ENCODE results near the gene MAD1L1.

Gene MAD1L1

DNA sequence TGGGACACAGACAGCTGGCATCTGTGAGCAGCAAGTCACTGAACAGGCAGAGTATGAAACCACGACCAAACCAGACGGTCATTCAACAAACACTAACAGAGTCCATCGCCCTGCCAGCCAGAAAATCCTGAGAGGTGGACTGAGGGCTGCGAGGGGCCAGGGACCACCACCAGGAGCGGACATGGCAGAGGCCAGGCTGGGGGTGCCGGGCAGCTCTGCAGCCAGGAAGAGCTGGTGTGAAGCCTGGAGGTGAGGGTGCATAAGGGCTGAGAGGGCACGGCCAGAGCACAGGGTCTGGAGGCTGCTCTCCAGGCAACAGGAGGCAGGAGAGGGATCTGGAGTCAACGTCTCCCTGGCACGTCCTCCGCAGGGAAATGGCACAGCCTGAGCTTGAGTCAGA, 15.5 kb downstream of the MAD1L1 start:
- no peak for DNase-seq

DNA sequence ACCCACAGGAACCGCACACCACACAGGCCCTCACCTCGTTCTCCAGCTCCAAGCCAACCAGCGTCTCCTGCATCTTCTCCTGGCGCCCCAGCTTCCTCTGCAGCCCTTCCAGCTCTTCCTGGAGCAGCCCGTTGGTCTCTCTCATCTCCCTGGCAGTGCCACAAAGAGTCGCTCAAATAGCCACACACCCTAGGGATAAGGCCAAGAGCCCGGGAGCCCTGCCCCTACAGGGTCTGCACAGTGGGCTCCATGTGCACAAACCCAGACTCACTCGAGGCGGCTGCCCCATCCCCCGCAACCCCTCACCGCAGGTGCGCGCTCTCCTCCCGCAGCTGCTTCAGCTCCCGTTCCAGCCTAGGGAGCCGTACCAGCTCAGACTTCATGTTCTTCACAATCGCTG, 16.9 kb downstream of the MAD1L1 start:
- no peak for DNase-seq

GRCh38 chr7:2214636-2215035, 18.1 kb downstream of the MAD1L1 start:
- DNase-seq: no peak

DNA sequence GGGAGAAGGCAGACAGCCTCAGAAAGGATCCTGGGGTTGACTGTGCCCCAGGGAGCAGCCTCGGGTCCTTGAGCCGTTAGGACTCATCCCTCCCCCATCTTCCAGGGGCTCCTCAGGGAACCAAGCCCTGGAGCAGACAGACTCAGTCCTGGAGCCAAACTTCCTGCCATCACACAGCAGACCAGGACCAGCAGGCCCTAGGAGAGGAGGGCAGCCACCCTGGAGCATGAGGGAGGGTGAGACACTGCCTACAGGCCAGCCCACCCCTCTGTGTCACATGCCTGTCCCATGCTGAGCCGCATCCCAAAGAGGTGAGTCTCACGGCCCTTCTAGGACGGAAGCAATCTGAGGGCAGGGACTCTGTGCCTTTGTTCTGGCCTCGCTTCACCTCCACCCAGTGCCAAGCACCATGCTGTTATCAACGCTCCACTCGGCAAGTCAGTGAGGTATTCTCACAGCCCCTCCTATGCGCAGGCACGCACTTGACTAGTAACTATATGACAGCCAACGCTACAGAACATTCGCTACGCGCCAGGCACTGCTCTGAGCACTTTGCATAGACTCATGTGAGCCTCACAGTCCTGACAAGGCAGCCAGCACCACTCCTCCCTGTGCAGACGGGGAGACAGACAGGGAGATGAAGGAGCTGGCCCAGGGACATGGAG, 19.1 kb downstream of the MAD1L1 start:
- no peak for DNase-seq

DNA sequence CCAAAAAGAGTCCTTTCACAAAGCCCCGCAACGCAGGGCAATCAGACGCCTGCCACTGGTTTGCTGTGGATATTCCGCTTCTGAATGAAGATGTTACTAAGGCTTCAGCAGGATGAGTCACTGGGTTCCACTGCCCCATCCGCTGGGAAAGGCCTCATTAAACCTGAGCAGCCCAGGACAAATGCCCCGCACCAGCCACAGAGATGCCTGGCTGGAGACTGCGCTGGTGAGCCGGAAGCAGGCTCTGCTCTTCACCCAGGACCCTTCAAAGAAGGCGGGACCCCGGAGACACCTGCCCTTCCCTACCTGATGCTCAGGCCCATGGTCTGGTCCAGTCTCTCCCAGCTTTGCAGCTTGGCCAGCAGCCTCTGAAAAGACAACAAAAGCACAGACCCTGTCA, 19.8 kb downstream of the MAD1L1 start:
- no peak for DNase-seq

DNA sequence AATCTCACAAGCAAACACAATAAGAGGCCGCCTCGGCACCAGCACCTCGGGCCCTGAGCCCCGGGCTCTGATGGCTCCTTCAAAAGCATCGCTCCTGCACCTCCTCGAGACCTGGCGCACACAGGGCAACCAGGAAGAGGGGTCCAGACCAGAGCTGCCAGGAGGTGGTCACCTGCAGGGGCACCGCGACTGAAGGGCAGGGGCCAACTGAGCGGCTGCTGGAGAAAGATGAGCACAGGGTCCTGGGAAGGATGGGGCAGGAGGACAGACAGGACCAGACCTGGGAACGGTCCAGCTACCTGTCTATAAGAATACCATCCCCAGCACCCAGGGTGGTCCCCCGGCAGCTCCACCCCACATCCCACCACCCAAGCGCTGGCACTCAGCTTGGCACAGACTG, 20.8 kb downstream of the MAD1L1 start:
- no peak for DNase-seq

DNA sequence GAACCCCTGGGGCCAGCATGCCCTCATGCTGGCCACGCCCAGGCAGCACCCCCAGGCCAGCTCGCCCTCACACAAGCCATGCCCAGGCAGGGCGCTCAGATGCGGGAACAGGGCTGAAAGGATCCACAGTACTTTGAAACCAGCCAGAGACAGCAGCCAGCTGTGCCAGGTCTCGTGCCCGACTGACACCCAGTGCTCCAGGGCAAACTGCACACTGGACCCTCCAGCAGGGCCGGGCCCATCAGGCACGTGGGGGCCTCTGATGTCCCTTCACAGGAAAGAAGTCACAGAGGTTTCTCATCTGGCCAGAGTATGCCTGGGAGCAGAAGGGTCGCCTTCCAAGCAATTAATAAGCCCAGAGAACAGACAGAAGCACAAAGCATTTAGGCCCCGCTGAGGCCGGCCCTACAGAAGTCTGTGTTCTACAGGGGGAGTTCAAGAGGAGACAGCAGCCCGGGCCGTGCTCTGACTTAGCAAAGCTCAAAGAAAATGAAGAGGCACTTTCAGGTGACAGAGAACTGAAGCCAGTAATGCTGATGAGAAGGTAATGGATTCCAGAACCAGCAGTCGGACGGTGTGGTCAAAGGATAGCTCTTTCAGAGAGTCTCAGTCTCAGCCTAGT, 21.4 kb downstream of the MAD1L1 start:
- no peak for DNase-seq

- no peak for DNase-seq
Observed at GRCh38 chr7:2210551-2211258, 22.0 kb downstream of the MAD1L1 start.

DNA sequence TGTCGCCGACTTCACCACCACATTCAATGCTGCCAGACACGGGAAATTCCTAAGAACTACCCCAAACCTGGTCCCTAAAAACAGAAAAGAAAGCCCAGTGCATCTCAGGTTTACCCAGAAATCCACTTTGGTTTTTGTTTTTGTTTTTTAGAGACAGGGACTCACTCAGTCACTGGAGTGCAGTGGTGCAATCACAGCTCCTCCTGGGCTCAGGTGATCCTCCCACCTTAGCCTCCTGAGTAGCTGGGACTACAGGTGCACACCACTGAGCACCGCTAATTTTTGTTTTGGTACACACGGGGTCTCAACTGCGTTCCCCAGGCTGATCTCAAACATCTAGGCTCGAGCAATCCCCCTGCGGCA, 22.8 kb downstream of the MAD1L1 start:
- DNase-seq: no peak

DNA sequence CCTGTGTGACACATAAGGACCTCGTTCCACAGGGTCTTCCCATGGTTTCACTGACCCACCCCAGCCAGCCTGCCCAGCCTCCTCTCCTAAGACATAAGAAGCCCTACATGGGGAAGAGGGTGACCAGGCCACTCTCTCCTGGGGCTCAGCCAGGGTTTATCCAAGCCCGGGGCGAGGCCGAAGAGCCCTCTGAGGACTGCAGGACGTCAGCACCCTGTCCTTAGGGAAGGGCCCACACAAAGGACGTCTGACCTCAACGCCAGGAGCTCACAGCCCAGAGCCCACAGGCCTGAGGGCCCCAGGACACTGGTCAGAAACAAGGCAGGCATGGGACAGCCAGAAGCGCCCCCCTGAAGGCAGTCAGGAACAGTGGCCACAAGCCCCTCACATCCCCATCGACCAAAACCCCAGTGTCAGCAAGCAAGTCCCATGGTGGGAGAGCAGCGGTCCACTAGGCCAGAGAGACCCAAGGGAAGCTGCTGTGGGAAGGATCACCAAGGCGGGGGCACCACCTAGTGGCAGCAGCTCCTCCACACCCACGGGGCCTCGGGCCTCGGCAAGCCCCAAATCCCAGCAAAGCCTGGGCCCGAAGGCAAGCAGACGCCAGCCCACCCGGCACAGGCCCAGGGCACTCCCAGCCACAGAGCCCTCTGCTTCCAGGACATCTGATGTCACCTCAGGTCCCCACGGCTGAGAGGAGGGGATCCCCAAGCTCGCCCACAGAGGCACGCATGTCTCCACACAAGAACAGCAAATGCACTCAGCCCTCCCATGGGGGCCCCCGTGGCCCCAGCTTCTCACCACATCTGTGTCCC, 23.4 kb downstream of the MAD1L1 start:
- peak; percentile 11 for DNase-seq

- DNase-seq: no peak
Observed at GRCh38 chr7:2208712-2209111, 24.0 kb downstream of the MAD1L1 start.

- DNase-seq: no peak
Observed at GRCh38 chr7:2205036-2205780, 27.5 kb downstream of the MAD1L1 start.

- no peak for DNase-seq
Observed at GRCh38 chr7:2204446-2204845, 28.3 kb downstream of the MAD1L1 start.

GRCh38 chr7:2203766-2204300, 28.9 kb downstream of the MAD1L1 start:
- no peak for DNase-seq

- DNase-seq: no peak
Observed at GRCh38 chr7:2202901-2203765, 29.6 kb downstream of the MAD1L1 start.

DNA sequence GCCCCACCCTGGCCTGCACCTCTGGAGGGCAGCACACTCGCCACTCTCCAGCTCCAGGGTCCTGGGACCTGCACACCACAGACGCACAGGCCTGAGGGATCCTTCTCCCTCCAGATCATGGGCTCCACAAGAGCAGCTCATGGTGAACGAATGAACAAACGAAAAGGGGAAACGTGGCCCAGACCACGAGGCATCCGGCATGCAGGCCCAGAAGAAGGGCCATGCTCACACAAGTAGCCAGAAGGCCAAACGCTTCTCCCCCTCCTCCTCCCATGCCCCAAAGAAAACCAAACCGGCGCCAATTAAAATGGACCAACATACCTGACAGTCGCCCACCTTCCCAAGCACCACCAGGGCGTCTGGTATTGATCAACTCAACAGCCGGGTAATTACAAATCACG, 30.4 kb downstream of the MAD1L1 start:
- no peak for DNase-seq

- no peak for DNase-seq
Observed at GRCh38 chr7:2201686-2202360, 30.9 kb downstream of the MAD1L1 start.

DNA sequence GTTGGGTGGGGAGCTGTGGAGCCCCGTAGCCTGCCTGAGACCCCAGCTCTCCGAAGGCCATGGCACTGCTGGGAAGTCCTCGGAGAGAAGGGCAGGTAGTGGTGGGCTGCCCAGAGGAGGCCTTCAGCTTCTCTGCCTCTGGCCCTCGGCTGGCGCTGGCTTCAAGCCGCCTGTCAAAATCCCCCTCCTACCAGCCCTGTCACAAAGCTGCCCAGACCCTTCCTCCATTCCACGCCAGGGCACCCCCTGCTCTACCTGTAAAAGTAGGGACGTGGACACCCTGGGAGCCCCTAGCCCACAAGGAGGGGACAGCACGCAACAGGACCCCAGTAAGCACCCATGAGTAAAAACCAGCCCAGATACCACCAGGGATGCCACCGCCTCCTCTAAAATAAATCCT, 31.6 kb downstream of the MAD1L1 start:
- DNase-seq: no peak

GRCh38 chr7:2200584-2200980, 32.2 kb downstream of the MAD1L1 start:
- DNase-seq: no peak

DNA sequence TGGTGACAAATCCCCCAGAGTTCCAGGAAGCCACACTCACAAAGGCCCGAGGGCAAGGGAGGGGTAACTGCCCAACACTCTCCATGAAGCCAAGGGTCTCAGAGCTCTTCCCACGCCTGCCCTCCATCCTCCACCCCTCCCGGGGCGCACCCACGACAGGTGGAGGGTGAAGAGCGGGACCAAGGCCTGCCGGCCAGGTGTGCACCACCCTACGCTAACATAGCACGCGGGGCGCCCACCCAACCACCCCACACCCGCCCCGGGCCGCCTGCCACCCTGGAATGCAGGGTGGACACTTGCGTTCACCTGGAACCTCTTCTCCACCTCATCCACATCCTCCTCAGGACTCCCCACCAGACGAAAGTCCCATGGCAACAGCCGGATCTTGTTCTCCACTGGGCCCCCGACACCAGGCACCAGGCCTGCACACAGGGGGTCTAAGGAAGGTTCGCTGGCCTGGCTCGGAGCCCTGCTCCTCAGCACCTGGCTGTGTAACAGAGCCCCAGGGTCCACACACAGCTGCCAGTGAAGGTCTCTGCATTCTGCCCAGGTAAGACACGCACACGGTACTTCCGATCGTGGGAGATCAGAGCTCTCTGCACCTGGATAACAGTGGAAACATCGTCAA, 32.7 kb downstream of the MAD1L1 start:
- no peak for DNase-seq

Measured in T1000 (cell line).